Sigmoid colon (tissue), 4 donors: ENCODE data around the gene DLK2.

Source experiments
- EP300 ChIP-seq, 4 donors: sonication (generic); formaldehyde crosslinking; IDR thresholded peaks; one replicate each; pipeline ENCODE4 v1.6.1; 2017; ENCODE audit warnings: antibody characterized with exemption in 4 of 4
- POLR2A ChIP-seq, 2 donors: fragments of 450-650 bp; IDR thresholded peaks; one replicate each; pipeline ENCODE4 v1.6.1; 2016; ENCODE audit warnings: antibody characterized with exemption in 2 of 2, mild to moderate bottlenecking in 2 of 2, moderate library complexity in 2 of 2
- TF ChIP-seq, protein P1 (sequence below), 4 experiments: fragments of 450-650 bp in 3 of 4; fragments of 200-600 bp in 1 of 4; IDR thresholded peaks; one replicate each; pipeline ENCODE4 v1.5.1; 2016 to 2019; ENCODE audit warnings: antibody characterized with exemption in 4 of 4, mild to moderate bottlenecking in 3 of 4, moderate library complexity in 2 of 4

DNA sequence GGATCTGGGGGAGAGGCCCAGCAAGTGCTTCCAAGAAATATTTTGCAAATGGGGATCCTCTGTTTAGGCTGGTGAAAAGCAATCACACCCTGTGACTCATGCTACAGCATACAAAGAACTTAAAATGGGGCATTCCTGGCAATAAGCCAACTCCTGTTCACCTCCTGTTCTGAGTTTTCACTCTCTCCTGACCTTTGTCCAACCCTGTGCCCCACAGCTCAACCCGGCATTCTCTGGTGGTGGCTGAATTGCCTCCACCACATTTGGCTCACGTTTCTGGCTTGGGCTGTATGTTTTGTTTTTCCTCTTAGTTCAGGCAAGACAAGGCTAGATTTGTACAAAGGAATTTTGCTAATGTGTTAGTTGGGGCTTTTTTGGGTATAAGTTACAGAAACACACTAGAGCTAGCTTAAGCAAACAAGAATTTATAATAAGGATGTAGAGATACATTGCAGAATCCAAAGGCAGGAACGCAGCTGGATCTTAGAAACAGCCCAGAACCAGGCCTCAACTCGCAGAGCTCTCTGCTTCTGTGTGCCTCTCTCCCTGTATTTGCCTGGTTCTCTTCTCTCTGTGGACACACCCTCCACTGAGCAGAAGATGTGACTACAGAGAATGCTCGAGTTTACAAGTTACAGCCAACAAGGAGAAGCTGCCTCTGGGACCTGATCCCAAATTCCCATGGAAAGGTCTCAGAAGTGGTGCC lies 18.6 kb downstream of the DLK2 start:
- TF ChIP-seq, protein P1, sequence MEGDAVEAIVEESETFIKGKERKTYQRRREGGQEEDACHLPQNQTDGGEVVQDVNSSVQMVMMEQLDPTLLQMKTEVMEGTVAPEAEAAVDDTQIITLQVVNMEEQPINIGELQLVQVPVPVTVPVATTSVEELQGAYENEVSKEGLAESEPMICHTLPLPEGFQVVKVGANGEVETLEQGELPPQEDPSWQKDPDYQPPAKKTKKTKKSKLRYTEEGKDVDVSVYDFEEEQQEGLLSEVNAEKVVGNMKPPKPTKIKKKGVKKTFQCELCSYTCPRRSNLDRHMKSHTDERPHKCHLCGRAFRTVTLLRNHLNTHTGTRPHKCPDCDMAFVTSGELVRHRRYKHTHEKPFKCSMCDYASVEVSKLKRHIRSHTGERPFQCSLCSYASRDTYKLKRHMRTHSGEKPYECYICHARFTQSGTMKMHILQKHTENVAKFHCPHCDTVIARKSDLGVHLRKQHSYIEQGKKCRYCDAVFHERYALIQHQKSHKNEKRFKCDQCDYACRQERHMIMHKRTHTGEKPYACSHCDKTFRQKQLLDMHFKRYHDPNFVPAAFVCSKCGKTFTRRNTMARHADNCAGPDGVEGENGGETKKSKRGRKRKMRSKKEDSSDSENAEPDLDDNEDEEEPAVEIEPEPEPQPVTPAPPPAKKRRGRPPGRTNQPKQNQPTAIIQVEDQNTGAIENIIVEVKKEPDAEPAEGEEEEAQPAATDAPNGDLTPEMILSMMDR (IDR thresholded peaks at IDR 0.05) = no peak
- TF ChIP-seq POLR2A (IDR thresholded peaks at IDR 0.05) (no peak), EP300 (IDR thresholded peaks at IDR 0.05) (no peak)
